ENCODE data around the gene FAR1.

Gene FAR1

GRCh38 chr11:13781153-13781552, 112.7 kb downstream of the FAR1 start:
- Histone ChIP-seq H3K4me3 (no peak overlapping the region), H3K27me3 (ENCODE audit: low read depth) (peaks cover 3% of the 10 kb centered on the region; the same call in 1 of the 2 replicates), H3K4me1 (no peaks in the 10 kb centered on the region), H3K36me3 (replicated peaks) (no peaks in the 10 kb centered on the region), H3K9me3 (no peaks in the 10 kb centered on the region)
- DNase-seq (ENCODE audit: low spot score in 2 of 2) = no peak
- in situ Hi-C loops (cut with MboI; ENCODE audit: low sequenced_read_pairs) = no loop called here
